GM18502 (cell line): ENCODE results near the gene PGR.

ENCODE experiments used
- ATAC-seq: cut with Tn5 transposase; IDR thresholded peaks from one replicate; pipeline ENCODE4 v1.9.1; 2021; ENCODE audit warnings: mild to moderate bottlenecking; ENCODE audit not compliant: unreplicated experiment, poor library complexity

Gene PGR

GRCh38 chr11:101083335-101083734 lies 46.3 kb downstream of the PGR start:
- ATAC-seq, result no peak

- ATAC-seq, result no peak
Observed at GRCh38 chr11:101082813-101083212, 46.8 kb downstream of the PGR start.

GRCh38 chr11:101063706-101064105 lies 65.9 kb downstream of the PGR start:
- no peak for ATAC-seq

GRCh38 chr11:101061606-101062005 lies 68.0 kb downstream of the PGR start:
- ATAC-seq, result no peak

GRCh38 chr11:101059331-101059730 lies 70.3 kb downstream of the PGR start:
- no peak for ATAC-seq

- no peak for ATAC-seq
Observed at GRCh38 chr11:101053492-101053891, 76.1 kb downstream of the PGR start.

GRCh38 chr11:101051677-101052076 lies 77.9 kb downstream of the PGR start:
- no peak for ATAC-seq

GRCh38 chr11:101049813-101050212 lies 79.8 kb downstream of the PGR start:
- ATAC-seq, result no peak

- no peak for ATAC-seq
Observed at GRCh38 chr11:101049123-101049522, 80.5 kb downstream of the PGR start.

- ATAC-seq, result no peak
Observed at GRCh38 chr11:101048479-101048878, 81.1 kb downstream of the PGR start.

GRCh38 chr11:101046947-101047346 lies 82.7 kb downstream of the PGR start:
- no peak for ATAC-seq

- no peak for ATAC-seq
Observed at GRCh38 chr11:101045415-101045814, 84.2 kb downstream of the PGR start.

- no peak for ATAC-seq
Observed at GRCh38 chr11:101043940-101044339, 85.7 kb downstream of the PGR start.

GRCh38 chr11:101035872-101036271 lies 93.7 kb downstream of the PGR start:
- ATAC-seq, result no peak

GRCh38 chr11:101034076-101034475 lies 95.5 kb downstream of the PGR start:
- no peak for ATAC-seq

- no peak for ATAC-seq
Observed at GRCh38 chr11:101032991-101033390, 96.6 kb downstream of the PGR start.

- peak; percentile 49 for ATAC-seq
Observed at GRCh38 chr11:101031713-101032112, 97.9 kb downstream of the PGR start.

GRCh38 chr11:101030692-101031091 lies 98.9 kb downstream of the PGR start:
- ATAC-seq, result no peak

- ATAC-seq, result no peak
Observed at GRCh38 chr11:101030015-101030414, 99.6 kb downstream of the PGR start.

GRCh38 chr11:101028644-101029043 lies 101.0 kb downstream of the PGR start:
- no peak for ATAC-seq

GRCh38 chr11:101022256-101022655 lies 107.4 kb downstream of the PGR start:
- ATAC-seq, result no peak

- ATAC-seq, result no peak
Observed at GRCh38 chr11:101019870-101020269, 109.7 kb downstream of the PGR start.

- no peak for ATAC-seq
Observed at GRCh38 chr11:101014600-101015285, 114.9 kb downstream of the PGR start.
